Left lobe of liver (tissue), 2 donors: ENCODE measurements around the gene CCNQ. TPM values are rescaled to one million over a fixed set of nuclear protein-coding genes. Genes with fewer than 3 reads are reported as not detected.

Experiments
- ATAC-seq: fragments of 200-7000 bp; cut with Tn5 transposase; one replicate; pipeline ENCODE4 v1.9.1; 2020; ENCODE audit warnings: mild to moderate bottlenecking, moderate library complexity
- DNase-seq: peaks from one replicate; pipeline ENCODE4 v3.0.0-alpha.2; 2020; ENCODE audit warnings: low spot score
- total RNA-seq: library from RNA; stranded (reverse); gene quantifications from one replicate; pipeline ENCODE4 v1.2.1, GENCODE V29; 2021
- donor health status: DM: no; HTN: no; CAD: no; lungs with moderate emphysema.
- donor health status: DM: no; HTN: yes; CAD: no.

Gene CCNQ
- total RNA-seq, 1 donor from 2014 or later, result 8.7 TPM

DNA sequence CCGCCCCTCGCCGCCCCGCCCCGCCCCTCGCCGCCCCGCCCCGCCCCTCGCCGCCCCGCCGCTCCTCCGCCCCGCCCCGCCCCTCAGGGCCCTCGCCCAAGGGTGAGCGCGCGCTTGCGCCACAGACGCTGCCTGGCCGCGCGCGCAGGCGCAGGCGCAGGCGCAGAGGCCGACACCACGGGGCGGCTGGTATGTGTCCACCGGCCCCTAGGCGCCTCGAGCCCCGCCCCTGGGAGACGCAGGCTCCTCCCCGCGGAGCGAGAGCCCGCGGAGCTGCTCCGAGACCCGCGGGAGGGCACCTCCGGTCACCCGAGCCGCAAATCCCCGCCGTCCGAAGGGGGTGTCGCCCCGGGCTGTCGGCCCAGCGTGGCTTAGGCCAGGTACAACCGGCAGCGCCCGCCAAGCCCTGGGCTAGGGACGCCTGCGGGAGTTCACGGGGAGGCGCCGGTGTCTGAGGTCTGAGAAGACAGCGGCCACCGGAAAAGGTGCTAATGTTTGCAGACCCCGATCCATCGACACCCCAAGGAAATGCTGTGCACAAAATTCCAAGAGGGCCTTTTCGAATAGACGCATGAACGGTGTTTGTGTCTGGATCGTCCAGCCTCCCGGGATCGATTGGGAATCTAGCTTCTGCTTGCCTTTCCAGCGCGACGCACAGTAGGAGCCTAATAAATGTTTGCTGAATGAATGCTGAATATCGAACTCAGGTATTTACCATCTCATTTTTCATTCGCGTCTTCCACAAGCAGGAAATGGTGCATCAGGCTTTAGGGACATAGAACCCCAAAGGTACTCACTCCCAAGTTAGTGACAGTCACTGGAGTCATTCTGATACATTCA is 473 bp upstream of the CCNQ start:
- ATAC-seq (peak; percentile 94), DNase-seq (peak; percentile 89)

DNA sequence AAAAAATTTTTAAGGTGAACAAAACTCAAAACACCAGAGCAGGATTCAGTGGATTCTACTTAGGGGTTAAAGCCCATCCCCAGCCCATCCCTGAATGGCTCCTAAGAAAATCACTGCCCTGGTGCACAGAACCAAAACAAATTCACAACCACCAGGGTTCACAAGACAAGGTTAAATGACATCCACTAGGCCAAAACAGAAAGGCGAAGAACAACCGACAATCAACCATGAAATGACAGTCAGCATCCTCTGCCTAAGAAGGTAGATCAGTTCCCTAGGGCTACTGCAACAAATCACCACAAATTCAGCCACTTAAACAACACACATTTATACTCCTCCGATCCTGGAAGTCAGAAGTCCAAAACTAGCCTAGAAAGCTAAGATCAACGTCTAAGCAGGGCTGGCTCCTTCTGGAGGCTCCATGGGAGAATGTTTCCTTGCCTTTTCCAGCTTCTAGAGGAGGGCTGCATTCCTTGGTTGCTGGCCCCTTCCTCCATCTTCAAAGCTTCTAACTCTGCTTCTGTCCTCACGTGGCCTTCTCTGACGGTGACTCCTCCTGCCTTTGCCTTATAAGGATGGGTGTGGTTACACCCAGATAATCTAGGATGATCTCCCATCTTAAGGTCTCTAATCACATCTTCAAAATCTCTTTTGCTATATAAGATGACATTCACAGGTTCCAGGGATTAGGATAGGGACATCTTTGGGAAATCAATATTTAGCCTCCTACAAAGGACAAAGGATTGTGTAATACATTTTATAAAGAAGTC is 1.8 kb downstream of the CCNQ start:
- ATAC-seq, result no peak
- no peak for DNase-seq

DNA sequence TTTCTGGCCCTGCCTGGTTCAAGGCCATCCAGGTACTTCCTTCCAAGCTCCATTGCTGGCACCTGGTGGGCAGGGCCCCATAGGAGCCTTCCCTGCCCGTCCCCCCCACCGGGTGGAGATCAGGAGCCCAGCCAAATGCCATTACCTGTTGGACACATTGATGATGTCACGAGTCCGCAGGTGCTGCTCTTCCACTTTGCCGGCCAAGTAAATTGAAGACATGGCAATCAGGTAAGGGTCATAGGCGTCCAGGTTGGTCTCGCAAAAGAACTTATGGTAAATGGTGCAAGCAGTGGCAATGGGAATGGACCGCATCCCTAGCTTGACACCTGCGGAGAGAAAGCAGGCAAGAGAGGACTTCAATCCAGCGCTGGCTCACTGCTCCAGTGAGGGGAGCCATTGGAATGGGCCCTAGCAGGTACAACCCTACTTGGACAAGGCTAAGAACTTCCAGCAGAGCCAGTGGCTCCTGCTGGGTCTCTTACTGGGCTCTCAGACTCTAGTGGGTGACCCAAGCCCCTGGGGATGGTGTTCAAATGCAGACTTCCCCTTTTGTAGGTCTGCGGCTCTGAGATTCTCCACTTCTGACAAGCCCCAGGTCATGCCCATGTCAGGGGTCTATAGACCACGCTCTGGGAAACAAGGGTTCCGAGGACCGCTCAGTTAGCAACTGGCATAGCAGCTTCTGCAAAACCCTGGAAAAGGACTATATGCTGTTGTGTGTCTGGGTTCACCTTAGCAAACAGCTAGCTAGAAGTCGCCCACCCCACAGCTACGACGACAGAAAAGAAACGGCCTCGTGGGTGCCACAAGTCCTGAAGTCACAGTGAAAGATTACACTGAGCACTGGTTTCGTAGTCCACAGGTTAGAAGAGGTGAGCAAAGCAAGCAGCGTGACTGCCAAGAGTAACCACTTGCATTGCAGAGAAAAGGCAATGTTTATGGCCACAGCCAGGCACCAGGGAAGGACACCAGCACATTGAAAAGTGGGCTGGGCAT is 2.8 kb downstream of the CCNQ start:
- DNase-seq (no peak), ATAC-seq (no peak)

DNA sequence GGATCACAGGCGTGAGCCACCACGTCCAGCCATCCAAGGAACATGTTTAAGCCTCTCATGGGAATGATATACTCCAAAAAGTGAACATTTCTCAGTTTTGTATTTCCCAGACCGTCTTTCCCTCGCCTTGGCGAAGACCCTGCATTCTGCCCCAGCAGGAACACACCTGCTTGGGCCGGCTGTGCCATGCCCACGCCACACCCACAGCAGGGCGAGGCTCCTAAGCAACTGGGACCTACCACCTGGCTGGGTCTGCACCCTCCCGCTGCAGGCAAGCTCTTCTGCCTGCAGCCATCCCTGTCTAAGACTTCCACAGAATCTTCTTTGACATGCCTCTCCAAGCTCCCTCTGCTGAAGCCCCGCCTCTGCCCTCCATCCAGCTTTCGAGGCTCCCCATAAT is 3.6 kb downstream of the CCNQ start:
- no peak for ATAC-seq
- DNase-seq, result no peak

DNA sequence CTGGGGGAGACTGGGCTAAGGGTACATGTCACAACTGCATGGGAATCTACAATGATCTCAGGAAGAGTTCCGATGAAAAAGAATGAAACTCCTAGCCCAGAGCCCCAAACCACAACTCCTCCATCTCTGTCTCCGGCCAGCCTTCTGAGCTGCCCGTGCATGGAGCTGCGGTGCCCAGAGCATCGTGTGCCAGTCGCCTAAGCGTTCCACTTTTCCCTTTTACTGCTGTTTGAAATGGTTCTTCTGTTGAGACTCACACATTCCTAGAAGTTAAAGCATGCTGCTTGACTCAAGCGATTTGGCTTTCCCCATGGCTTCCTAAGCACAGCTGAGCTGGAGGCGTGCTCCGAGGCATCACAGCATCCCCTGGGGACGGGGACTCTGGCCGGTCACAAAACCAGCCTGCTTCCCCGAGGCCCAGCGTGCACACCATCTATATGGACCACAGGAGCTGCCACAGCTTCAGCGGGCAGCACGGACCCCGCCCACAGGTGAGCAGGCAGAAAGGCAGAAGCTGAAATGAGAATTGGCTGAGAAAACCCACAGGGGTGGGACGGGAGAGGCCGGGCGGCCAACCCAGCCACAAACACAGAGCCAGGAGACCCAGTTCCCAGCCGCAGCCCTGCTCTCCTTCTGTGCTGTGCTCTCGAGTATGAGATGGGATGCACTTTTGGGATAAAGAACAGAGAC is 5.0 kb downstream of the CCNQ start:
- DNase-seq (no peak), ATAC-seq (no peak)

DNA sequence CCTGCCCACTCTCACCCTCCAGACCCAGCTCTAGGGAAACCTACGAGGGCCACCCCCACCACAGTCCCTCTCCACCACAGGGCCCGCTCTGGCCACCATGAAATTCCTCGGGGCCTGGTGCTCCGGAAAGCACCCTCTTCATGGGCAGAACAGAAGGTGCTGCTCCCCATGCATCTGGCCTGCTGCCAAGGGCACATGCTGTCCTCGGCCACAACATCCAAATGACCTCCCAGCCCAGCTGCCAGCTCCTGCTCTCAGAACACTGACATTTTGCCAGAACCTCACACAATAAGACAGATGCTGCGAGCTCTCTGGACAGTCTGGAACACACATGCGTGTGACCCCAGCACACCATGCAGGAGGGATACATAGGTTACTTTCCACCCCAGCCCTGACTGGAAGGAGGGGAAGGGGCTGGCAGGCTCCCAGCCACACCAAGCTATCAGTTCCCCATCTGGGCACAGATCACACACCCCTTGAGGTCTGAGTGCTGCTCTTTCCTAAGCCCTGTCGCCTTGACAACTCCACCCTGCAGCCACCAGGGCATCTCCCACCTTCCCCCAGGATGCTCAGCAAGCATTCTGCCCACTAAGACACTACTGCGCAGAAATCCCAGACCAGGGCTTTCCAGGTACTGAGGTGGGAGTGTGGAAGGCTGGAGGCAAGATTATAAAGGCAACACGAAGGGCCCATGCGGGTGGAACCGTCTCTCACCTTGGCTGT is 5.8 kb downstream of the CCNQ start:
- DNase-seq (peak; percentile 51), ATAC-seq (peak; percentile 66)

DNA sequence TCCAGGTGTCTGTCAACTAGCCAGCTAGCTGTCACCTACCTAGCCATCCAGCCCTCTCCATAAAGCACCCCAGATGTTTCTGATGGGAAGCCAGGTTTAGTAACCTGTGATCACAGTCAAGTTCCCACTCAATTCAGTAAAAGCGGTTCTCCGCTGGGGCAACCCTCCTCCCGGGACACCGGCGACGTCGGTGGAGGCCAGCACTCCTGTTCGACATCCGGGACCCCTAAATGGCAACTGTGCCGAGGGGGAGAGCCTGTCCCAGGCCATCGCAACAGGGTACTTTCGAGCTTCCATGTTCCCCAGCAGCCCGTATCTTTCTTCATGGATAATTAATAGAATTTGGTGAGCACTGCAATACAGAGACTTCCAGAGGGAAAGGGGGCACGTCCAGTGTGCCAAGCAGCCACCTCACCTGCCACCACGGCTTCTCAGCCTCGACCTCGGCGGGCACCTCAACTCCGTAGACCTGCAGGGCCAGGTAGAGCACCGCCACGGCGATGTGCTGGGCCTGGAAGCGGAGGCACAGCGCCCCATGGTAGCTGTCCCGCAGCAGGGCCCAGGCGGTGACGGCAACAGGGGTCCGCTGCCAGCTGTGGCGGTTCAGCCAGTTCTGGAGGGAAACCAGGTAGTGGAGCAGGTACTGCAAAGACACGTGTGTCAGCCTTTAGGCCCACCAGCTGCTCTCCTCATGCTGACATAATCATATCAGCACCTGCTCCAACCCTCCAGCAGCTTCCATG is 6.7 kb downstream of the CCNQ start:
- DNase-seq (no peak), ATAC-seq (no peak)

DNA sequence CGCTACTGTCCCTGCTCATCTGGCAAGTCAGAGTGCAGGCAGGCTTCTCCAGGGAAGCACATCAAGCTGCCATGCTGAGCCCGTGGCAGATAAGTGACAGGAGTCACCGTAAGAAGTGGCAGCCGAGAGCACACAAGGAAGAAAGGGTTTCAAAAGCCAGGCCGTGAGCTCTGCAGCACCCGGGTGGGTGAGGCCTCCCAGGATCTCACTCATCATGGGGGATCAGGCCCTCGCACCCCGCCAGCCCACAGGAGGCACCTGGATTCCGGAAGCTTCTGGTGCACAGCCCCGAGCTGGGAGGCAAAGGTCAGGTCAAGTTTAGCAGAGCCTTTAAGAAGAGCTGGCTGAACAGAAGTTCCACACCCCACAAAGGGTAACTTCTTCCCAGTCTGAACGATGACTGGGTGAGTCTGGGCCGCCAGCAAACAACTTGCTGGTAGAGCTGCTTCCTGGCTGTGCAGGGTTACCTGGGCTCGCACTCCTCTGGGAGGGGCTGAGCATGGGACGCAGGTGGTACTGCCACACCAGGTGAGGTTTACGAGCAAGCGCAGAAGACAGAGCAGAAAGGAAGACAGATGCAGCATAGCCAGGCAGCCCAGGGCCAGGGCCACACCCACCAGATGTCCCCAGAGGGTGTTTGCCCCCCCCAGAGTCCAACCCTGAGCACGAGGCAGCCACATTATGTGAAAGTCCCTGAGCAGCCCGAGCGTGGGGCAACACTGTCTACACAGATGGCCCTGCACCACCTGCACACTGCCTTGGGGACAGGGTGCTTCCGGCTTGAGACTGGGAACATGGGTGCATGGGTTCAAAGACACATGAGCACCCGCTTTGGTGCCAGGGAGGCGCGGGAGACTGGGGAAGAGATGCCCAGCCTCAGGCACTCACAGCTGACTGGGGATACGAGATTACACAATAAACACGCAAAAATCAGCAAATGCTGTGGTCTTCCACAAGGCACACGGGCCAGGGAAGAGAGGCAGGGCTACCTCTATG is 7.7 kb downstream of the CCNQ start:
- no peak for DNase-seq

DNA sequence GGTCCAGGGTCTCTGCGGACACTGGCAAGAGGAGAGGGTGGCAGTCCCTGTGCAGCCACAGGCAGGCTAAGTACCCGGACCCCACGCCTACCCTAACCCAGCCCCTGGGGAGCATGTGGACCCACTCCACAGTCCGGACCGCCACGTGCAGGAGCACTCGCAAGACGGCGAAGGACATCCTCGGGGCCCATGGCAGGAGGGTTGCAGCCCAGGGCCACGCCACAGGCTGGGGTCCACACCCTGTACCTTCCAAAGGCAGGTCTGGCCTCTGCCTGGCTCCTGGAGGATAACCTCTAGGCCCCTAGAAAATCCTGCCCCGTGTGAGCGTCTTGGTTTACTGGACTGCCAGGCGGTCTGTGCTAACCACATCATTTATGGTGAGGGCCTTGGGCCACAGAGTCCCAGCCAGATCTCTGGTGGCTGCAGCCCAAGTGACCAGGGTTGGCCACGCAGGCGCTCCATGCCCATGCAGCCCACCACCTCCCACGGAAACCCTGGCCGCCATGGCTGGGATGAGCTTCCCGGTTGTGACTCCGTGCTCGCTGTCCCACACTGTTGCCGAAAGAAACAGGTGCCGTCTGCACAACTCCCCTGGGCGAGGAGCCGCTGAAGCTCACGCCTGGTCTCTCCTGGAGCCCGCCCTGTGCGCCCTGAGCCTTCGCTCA is 10.0 kb downstream of the CCNQ start:
- DNase-seq (no peak), ATAC-seq (no peak)

More for the DNA sequence above, 7.7 kb downstream of the CCNQ start:
- ATAC-seq, result no peak

DNA sequence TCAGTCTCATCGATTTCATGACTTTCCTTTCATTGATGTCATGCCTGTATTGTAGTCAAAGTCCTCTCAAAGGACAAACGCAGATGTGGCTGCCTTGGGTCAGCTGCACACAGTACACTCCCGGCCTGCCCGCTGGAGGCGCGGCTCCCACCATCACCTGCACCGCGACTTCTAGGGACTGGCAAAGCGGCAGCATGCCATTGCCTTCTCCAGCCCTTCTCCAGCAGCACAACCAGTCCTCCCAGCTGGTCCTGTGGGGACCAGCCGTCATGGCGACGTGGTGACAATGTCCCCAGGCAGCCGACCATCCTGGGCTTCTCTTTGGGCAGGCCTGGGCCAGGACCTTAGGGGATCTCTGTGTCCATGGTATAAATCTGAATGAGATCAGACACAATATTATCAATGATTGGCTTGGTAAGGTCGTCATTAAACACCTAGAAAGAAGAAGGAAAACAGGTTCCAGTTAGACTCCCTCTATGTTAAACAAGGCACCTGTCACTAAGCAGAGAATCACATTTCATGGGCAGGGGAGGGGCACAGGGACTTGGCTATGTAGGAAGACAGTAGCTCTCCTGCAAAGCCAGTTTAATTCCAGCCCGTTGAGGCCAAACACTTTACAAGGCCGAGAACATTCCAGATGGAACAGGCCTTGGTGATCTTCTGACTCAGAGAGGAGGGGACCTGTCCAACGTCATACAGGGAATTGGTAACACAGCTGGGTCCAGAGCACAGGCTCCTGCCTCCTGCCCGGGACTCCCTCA is 10.7 kb downstream of the CCNQ start:
- no peak for DNase-seq
- no peak for ATAC-seq

DNA sequence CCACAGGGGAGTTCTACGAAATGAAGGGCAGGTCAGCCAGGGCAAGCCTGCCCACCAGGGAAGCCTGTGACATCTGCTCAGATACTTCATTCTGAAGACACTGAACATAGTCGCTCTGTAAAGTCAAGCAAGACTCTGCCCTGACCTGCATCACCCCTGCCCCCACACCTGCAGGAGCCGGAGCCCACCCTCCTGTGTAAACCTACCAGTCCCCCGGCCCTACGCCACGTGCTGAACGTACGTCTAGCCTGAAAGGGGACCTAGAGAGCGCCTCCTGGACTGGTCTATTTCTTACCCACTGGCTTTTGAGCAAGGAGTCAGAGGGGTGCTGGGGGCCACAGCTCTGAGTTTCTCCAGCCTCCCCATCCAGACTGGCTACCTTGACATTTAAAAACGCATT is 11.6 kb downstream of the CCNQ start:
- ATAC-seq (no peak), DNase-seq (no peak)

DNA sequence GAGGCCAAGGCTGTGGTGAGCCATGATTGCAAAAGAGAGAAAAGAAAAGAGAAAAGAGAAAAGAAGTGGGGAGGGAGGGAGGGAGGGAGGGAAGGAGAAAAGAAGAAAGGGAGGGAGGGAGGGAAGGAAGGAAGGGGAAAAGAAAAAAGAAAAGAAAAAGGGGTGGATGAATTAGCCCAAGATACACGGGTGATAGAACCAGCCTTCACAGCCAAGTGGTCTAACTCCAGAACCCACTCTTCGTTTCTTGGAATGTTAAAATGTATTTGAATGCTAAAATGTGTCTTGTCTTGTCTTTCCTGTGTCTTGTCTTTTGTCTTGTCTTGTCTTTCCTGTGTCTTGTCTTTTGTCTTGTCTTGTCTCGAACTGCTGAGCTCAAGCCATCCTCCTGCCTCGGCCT is 13.1 kb downstream of the CCNQ start:
- DNase-seq (no peak), ATAC-seq (no peak)

DNA sequence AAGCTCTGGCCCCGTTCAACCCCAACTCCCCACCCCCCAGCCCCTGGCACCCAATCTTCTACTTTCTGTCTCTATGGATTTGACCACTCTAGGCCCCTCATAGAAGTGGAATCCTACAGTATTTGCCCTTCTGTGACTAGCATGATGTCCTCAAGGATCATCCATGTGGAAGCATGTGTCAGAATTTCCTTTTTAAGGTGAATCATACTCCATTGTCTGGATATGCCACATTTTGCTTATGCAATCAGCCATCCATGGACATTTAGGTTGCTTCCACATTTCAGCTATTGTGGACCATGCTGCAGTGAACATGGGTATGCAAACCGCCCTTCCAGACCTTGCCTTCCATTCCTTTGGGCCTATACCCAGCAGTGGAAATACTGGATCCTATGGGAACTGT is 15.5 kb downstream of the CCNQ start:
- no peak for ATAC-seq
- DNase-seq, result no peak

DNA sequence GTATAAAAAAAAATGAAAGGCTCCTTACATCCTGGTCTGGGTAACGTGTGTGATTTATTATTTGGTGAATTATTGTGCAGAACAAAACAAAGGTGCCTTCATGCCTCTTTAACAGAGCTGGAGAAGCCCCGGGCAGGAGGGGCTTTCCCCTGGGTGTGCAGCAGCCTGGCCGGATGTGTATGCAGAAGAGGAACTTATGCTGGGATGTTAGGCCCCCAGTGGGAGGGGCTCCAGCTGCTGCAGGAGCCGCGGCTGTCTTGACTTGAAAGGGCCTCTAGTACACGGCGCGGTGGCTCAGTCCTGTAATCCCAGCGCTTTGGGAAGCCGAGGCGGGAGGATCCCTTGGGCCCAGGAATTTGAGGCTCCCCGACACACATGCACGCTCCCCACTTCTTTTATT is 16.0 kb downstream of the CCNQ start:
- ATAC-seq, result peak; percentile 41

DNA sequence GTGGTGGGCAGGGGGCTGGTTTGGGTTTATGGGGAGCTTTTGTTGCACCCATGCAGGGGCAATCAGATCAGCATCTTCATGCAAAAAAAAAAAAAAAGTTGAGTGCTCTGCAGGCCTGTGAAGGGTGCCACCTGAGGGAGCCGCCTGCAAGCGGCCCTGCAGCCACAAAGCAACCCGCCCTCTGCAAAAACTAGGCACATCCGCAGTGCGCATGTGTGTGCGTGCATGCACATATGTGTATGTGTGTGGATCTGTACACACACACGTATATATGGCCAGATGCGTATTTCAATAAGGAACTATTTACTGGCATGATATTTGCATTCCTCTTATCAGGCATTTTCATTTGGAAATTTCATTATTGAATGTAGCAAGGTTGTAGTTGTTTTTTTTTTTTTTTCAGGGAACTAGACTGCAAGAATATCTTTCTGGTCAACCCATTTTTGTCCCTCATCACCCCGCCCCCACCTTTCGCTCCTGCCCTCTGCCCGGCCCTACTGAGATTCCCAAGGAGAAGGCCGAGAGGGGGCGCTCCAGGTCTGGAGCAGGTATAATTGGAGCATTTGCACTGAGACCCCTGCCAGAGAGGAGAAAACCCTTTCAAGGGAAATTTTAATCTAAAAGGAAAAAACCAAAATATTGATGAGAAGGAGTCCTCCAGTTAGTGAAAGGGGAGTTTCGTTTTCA is 18.1 kb downstream of the CCNQ start:
- ATAC-seq, result no peak
- no peak for DNase-seq

More for the DNA sequence above, 16.0 kb downstream of the CCNQ start:
- DNase-seq, result no peak

DNA sequence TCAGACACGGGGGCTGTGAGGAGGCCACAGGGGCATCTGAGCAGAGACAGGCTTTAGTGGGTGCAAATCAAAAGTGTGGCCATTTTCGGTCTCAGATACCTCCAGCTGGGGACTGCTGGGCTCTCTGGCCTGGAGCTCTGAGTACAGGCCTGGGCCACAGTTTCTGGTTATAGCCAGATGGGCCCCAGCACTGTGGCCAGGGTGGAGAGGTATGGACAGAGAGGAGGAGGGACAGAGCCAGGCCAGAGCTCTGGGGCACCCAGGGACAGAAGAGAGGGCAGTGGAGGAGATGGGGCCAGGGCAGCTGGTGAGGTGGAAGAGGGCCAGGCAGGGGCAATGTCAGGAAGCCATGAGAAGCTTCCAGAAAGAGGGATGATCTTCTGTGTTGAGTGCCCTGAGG is 20.1 kb downstream of the CCNQ start:
- ATAC-seq (no peak), DNase-seq (no peak)
